OCI-LY1 (cell line): ENCODE measurements around the gene IYD.

Source experiments
- H2AFZ ChIP-seq: fragments of 200-600 bp; sonication (generic), shearing (Covaris generic); 2 replicates; pipeline ENCODE4 v1.6.0; 2014; ENCODE audit warnings: antibody characterized with exemption, mild to moderate bottlenecking, low read length
- H3F3A ChIP-seq: fragments of 200-600 bp; sonication (generic), shearing (Covaris generic); 2 replicates; pipeline ENCODE4 v1.6.0; 2014; ENCODE audit warnings: mild to moderate bottlenecking, antibody characterized with exemption, low read length, moderate library complexity; ENCODE audit not compliant: insufficient read depth
- H3K27ac ChIP-seq: fragments of 200-600 bp; sonication (generic); 2 replicates; pipeline ENCODE4 v1.5.1; 2014; ENCODE audit warnings: low read length, mixed run types, mild to moderate bottlenecking, low read depth; ENCODE audit not compliant: poor library complexity, severe bottlenecking
- H3K27me3 ChIP-seq: fragments of 200-600 bp; sonication (generic); 2 replicates; pipeline ENCODE4 v1.6.0; 2014; ENCODE audit warnings: antibody characterized with exemption, mild to moderate bottlenecking, low read length, moderate library complexity; ENCODE audit not compliant: insufficient read depth
- H3K36me3 ChIP-seq: fragments of 200-600 bp; sonication (generic); 2 replicates; pipeline ENCODE4 v1.6.1; 2014; ENCODE audit warnings: mild to moderate bottlenecking, antibody characterized with exemption, low read length, moderate library complexity, mixed read lengths; ENCODE audit not compliant: insufficient read depth
- H3K4me1 ChIP-seq: fragments of 200-600 bp; sonication (generic); 2 replicates; pipeline ENCODE4 v1.5.1; 2014; ENCODE audit warnings: mild to moderate bottlenecking, low read length, moderate library complexity; ENCODE audit not compliant: insufficient read depth, severe bottlenecking
- H3K4me2 ChIP-seq: fragments of 200-600 bp; sonication (generic), shearing (Covaris generic); 2 replicates; pipeline ENCODE4 v1.6.1; 2014; ENCODE audit warnings: low read length
- H3K4me3 ChIP-seq: fragments of 200-600 bp; sonication (generic); 2 replicates; pipeline ENCODE4 v1.5.1; 2014; ENCODE audit warnings: low read length, low read depth, mild to moderate bottlenecking, mixed read lengths; ENCODE audit not compliant: poor library complexity, severe bottlenecking
- H3K79me2 ChIP-seq: fragments of 200-600 bp; shearing (Covaris generic); 2 replicates; pipeline ENCODE4 v1.6.1; 2016; ENCODE audit warnings: mixed run types, low read length, mixed read lengths; ENCODE audit not compliant: insufficient read depth
- H3K9ac ChIP-seq: fragments of 200-600 bp; sonication (generic), shearing (Covaris generic); 2 replicates; pipeline ENCODE4 v1.6.1; 2014; ENCODE audit warnings: mild to moderate bottlenecking, low read length, mixed read lengths
- H3K9me2 ChIP-seq: fragments of 200-600 bp; sonication (generic), shearing (Covaris generic); 2 replicates; pipeline ENCODE4 v1.6.1; 2014; ENCODE audit warnings: low read depth, mild to moderate bottlenecking, low read length, mixed read lengths
- H3K9me3 ChIP-seq: fragments of 200-600 bp; shearing (Covaris generic); 2 replicates; pipeline ENCODE4 v1.6.1; 2014; ENCODE audit warnings: low read length, mixed read lengths
- H4K20me1 ChIP-seq: fragments of 200-600 bp; sonication (generic), shearing (Covaris generic); 2 replicates; pipeline ENCODE4 v1.6.0; 2016; ENCODE audit warnings: mild to moderate bottlenecking, low read length; ENCODE audit not compliant: insufficient read depth
- CTCF ChIP-seq: fragments of 200-600 bp; sonication (generic), shearing (Covaris generic); IDR thresholded peaks from 2 replicates; pipeline ENCODE4 v1.5.1; 2017; ENCODE audit warnings: mild to moderate bottlenecking, antibody characterized with exemption, low read length, moderate library complexity, mixed read lengths
- EZH2 ChIP-seq: fragments of 200-600 bp; sonication (generic), shearing (Covaris generic); IDR thresholded peaks from 2 replicates; pipeline ENCODE4 v1.8.0; 2017; ENCODE audit warnings: borderline replicate concordance, mixed run types, mild to moderate bottlenecking, antibody characterized with exemption, low read length, moderate library complexity, mixed read lengths

Gene IYD

GRCh38 chr6:150361876-150362275, 6.9 kb upstream of the IYD start:
- H3K27me3 ChIP-seq: no peaks in the 10 kb centered on the region; the same call in 1 of the 2 replicates
- no peaks in the 10 kb centered on the region for H3K9me2 ChIP-seq
- H3F3A ChIP-seq: no peaks in the 10 kb centered on the region
- no peak overlapping the region for H3K27ac ChIP-seq
- H3K4me1 ChIP-seq: no peaks in the 10 kb centered on the region
- TF ChIP-seq CTCF (no peak), EZH2 (no peak)
- H3K9me3 ChIP-seq: no peaks in the 10 kb centered on the region
- no peak overlapping the region for H3K4me3 ChIP-seq
- H3K9ac ChIP-seq: no peak overlapping the region
- H3K4me2 ChIP-seq: no peak overlapping the region
- H4K20me1 ChIP-seq: no peaks in the 10 kb centered on the region
- no peak overlapping the region for H2AFZ ChIP-seq
- no peaks in the 10 kb centered on the region for H3K79me2 ChIP-seq
- no peaks in the 10 kb centered on the region for H3K36me3 ChIP-seq

- no peak overlapping the region for H2AFZ ChIP-seq
- no peak for TF ChIP-seq CTCF
- no peak for TF ChIP-seq EZH2
- H3K27ac ChIP-seq: no peak overlapping the region
- no peaks in the 10 kb centered on the region for H3F3A ChIP-seq
- no peaks in the 10 kb centered on the region for H4K20me1 ChIP-seq
- H3K4me1 ChIP-seq: no peaks in the 10 kb centered on the region
- H3K4me2 ChIP-seq: no peak overlapping the region
- H3K9me2 ChIP-seq: no peaks in the 10 kb centered on the region
- H3K4me3 ChIP-seq: no peak overlapping the region
- no peak overlapping the region for H3K9ac ChIP-seq
- H3K36me3 ChIP-seq: no peaks in the 10 kb centered on the region
- H3K9me3 ChIP-seq: no peaks in the 10 kb centered on the region
- no peaks in the 10 kb centered on the region; the same call in 1 of the 2 replicates for H3K27me3 ChIP-seq
- H3K79me2 ChIP-seq: no peaks in the 10 kb centered on the region
These were observed 5.1 kb upstream of the IYD start for GRCh38 chr6:150363733-150364132.

- H3K36me3 ChIP-seq: no peaks in the 10 kb centered on the region
- H3K4me3 ChIP-seq: no peak overlapping the region
- H3F3A ChIP-seq: no peaks in the 10 kb centered on the region
- no peak overlapping the region for H3K9ac ChIP-seq
- no peak overlapping the region for H3K4me2 ChIP-seq
- H3K27me3 ChIP-seq: peaks cover 3% of the 10 kb centered on the region; the same call in 1 of the 2 replicates
- no peaks in the 10 kb centered on the region for H3K9me2 ChIP-seq
- no peaks in the 10 kb centered on the region for H3K79me2 ChIP-seq
- H4K20me1 ChIP-seq: no peaks in the 10 kb centered on the region
- no peak overlapping the region for H3K27ac ChIP-seq
- TF ChIP-seq EZH2 (no peak), CTCF (no peak)
- H3K9me3 ChIP-seq: no peaks in the 10 kb centered on the region
- H3K4me1 ChIP-seq: no peaks in the 10 kb centered on the region
- H2AFZ ChIP-seq: no peak overlapping the region
These were observed 2.6 kb upstream of the IYD start for GRCh38 chr6:150366118-150366778.
